Right lobe of liver (tissue), 6 donors: ENCODE results near the gene NCKAP5. TPM values are rescaled to one million over a fixed set of nuclear protein-coding genes. Genes with fewer than 3 reads are reported as not detected.

ENCODE experiments used
- ATAC-seq, 4 donors: fragments of 200-7000 bp; cut with Tn5 transposase; one replicate each; pipeline ENCODE4 v1.9.1; 2020; ENCODE audit warnings: mild to moderate bottlenecking in 4 of 4, moderate library complexity in 4 of 4
- DNase-seq, 3 donors: peaks; one replicate each; pipeline ENCODE4 v3.0.0-alpha.2; 2020
- H3K27ac ChIP-seq, 3 donors: fragments of 200-600 bp; one replicate each; pipeline ENCODE4 v1.8.0; 2022
- H3K27me3 ChIP-seq, 2 donors: fragments of 200-600 bp; one replicate each; pipeline ENCODE4 v1.8.0; 2022
- H3K36me3 ChIP-seq, 4 donors: fragments of 200-600 bp; sonication (generic) in 1 of 4; one replicate each; pipeline versions ENCODE4 v1.5.1 to v1.8.0; 2017 to 2022; ENCODE audit warnings: control low read depth in 1 of 4
- H3K4me1 ChIP-seq, 4 donors: fragments of 200-600 bp; sonication (generic) in 1 of 4; one replicate each; pipeline versions ENCODE4 v1.5.1 to v1.8.0; 2017 to 2022; ENCODE audit warnings: control low read depth in 1 of 4
- H3K4me3 ChIP-seq, 3 donors: fragments of 200-600 bp; one replicate each; pipeline ENCODE4 v1.8.0; 2022
- H3K9me3 ChIP-seq, 4 donors: fragments of 200-600 bp; sonication (generic) in 1 of 4; one replicate each; pipeline versions ENCODE4 v1.5.1 to v1.8.0; 2017 to 2022; ENCODE audit warnings: control low read depth in 1 of 4
- POLR2A ChIP-seq: fragments of 450-650 bp; IDR thresholded peaks from one replicate; pipeline ENCODE4 v1.6.1; 2017; ENCODE audit warnings: antibody characterized with exemption, mild to moderate bottlenecking
- WGBS: methylation state at CpG from one replicate; pipeline ENCODE4 v1.1.6; 2018; ENCODE audit warnings: low coverage, low lambda C conversion rate; ENCODE audit not compliant: insufficient coverage; ENCODE audit errors: missing lambda C conversion rate; 5-methylcytosine and 5-hydroxymethylcytosine counted together
- intact Hi-C, 2 donors: fragments of 100-400 bp; cut with DNase I; formaldehyde crosslinking; loops; one replicate each; pipeline versions ENCODE4 v1.11.2 to v1.14.1; 2022
- total RNA-seq, 6 experiments: library from RNA; depleted of rRNA in 2 of 6; stranded (reverse); fragments of >200 nt in 2 of 6; fragmentation: NEBNext Ultra II Directional in 3 of 6; extraction: Animal tissue kit (Norgen Biotek cat#: 25700) in 3 of 6; gene quantifications; one replicate each; pipeline versions ENCODE4 v1.1.0 to v1.2.4, GENCODE V29; 2016 to 2023
- TF ChIP-seq, protein P1 (sequence below), 4 donors: fragments of 200-600 bp in 3 of 4; fragments of 450-650 bp in 1 of 4; IDR thresholded peaks; one replicate each; pipeline versions ENCODE4 v1.5.1 to v1.8.0; 2016 to 2022; ENCODE audit warnings: antibody characterized with exemption in 4 of 4, mild to moderate bottlenecking in 2 of 4
- donor health status: DM: no; HTN: yes; CAD: no.
- donor health status: DM: no; HTN: no; CAD: no.
- donor health status: DM: no; HTN: no; CAD: no.
- donor health status: DM: no; HTN: yes; CAD: no.
- donor health status: DM: no; HTN: yes; CAD: no.

The NCKAP5 gene
- total RNA-seq, 6 experiments from 2014 or later, result 3.6 to 11.7 (median 6.9) TPM

GRCh38 chr2:133504566-133505505, 63.4 kb downstream of the NCKAP5 start:
- intact Hi-C loops, result no loop called here
- peak; percentile 24 to 69 (median 56) for ATAC-seq
- WGBS, result 57% methylated on average over 4 of the region's 4 CpGs

GRCh38 chr2:133503927-133504326, 64.3 kb downstream of the NCKAP5 start:
- 86% methylated on average over 1 of the region's 1 CpG for WGBS
- no peak for TF ChIP-seq POLR2A
- TF ChIP-seq, protein P1, sequence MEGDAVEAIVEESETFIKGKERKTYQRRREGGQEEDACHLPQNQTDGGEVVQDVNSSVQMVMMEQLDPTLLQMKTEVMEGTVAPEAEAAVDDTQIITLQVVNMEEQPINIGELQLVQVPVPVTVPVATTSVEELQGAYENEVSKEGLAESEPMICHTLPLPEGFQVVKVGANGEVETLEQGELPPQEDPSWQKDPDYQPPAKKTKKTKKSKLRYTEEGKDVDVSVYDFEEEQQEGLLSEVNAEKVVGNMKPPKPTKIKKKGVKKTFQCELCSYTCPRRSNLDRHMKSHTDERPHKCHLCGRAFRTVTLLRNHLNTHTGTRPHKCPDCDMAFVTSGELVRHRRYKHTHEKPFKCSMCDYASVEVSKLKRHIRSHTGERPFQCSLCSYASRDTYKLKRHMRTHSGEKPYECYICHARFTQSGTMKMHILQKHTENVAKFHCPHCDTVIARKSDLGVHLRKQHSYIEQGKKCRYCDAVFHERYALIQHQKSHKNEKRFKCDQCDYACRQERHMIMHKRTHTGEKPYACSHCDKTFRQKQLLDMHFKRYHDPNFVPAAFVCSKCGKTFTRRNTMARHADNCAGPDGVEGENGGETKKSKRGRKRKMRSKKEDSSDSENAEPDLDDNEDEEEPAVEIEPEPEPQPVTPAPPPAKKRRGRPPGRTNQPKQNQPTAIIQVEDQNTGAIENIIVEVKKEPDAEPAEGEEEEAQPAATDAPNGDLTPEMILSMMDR (IDR thresholded peaks at IDR 0.05), result no peak
- H3K36me3 ChIP-seq, result no peaks in the 10 kb centered on the region
- DNase-seq (no peak), ATAC-seq (no peak)
- H3K27me3 ChIP-seq, result no peaks in the 10 kb centered on the region
- intact Hi-C loops, result no loop called here
- H3K9me3 ChIP-seq, result no peaks in the 10 kb centered on the region
- peaks cover 0 to 25% (median 2%) of the 10 kb centered on the region in 4 donors for H3K4me1 ChIP-seq
- H3K4me3 ChIP-seq, result no peak overlapping the region
- peak overlapping the region in 2 of 3 donors; percentile 64 to 82 for H3K27ac ChIP-seq

More at GRCh38 chr2:133504566-133505505, 63.4 kb downstream of the NCKAP5 start:
- H3K9me3 ChIP-seq, result no peaks in the 10 kb centered on the region
- TF ChIP-seq POLR2A, result no peak
- TF ChIP-seq, protein P1 (IDR thresholded peaks at IDR 0.05), result no peak
- H3K4me3 ChIP-seq, result no peak overlapping the region
- peak overlapping the region in 1 of 3 donors; percentile 20 for H3K27ac ChIP-seq
- peaks cover 0 to 25% (median 2%) of the 10 kb centered on the region in 4 donors for H3K4me1 ChIP-seq
- DNase-seq, result peak; percentile 52 to 70 (median 67)
- no peaks in the 10 kb centered on the region for H3K36me3 ChIP-seq
- no peaks in the 10 kb centered on the region for H3K27me3 ChIP-seq

DNA sequence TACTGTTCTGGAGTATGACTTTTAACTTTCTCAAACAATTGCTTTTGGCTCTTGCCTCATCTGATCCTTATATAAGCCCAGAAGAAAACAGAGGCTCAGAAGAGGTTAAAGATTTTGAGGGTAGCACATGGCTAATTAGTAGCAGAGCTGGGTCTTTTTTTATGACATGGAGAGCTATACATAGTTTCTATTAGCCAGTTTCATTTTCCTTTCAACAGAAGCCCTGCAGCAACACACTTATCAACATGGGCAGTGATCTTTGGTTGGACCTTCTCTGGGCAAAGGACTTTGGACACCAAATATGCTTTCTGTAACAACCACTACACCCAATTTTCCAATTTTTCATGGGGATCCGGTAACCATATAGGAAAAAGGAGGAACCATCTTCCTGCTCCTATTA, 64.9 kb downstream of the NCKAP5 start:
- peaks cover 0 to 25% (median 2%) of the 10 kb centered on the region in 4 donors for H3K4me1 ChIP-seq

DNA sequence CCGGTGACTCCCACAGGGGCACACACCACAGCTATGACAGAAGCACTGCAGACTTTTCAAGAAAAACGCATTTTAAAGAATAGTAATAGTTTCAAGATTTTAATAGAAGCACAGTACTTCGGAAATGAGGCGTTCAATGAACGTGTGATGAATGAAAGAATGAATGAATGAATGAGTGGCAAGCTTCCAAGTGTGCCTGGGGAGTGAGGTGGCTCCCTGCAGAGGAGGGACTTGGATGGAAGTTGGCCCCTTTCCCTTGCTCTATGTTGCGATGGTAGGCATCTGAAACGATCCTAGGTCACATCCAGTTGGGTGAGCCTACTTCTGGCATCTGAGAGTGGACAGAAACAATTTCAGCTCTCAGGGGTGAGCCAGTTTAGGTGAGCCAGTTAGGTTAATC, 65.6 kb downstream of the NCKAP5 start:
- Histone ChIP-seq H3K9me3 (no peaks in the 10 kb centered on the region), H3K27me3 (no peaks in the 10 kb centered on the region), H3K27ac (peak overlapping the region; percentile 61 to 82 (median 64)), H3K4me1 (peaks cover 0 to 25% (median 2%) of the 10 kb centered on the region in 4 donors), H3K4me3 (no peak overlapping the region), H3K36me3 (no peaks in the 10 kb centered on the region)
- no peak for DNase-seq
- intact Hi-C loops, result no loop called here
- no peak for ATAC-seq
- WGBS, result 82% methylated on average over 7 of the region's 7 CpGs
- no peak for TF ChIP-seq POLR2A
- TF ChIP-seq, protein P1 (IDR thresholded peaks at IDR 0.05), result no peak

More for the DNA sequence above, 64.9 kb downstream of the NCKAP5 start:
- no peaks in the 10 kb centered on the region for H3K27me3 ChIP-seq
- H3K4me3 ChIP-seq, result no peak overlapping the region
- WGBS, result 33% methylated on average over 1 of the region's 1 CpG
- DNase-seq (peak in 1 of 3 donors; percentile 47), ATAC-seq (peak; percentile 86 to 92 (median 88))
- no peaks in the 10 kb centered on the region for H3K9me3 ChIP-seq
- intact Hi-C loops, result no loop called here
- no peaks in the 10 kb centered on the region for H3K36me3 ChIP-seq
- no peak for TF ChIP-seq POLR2A
- TF ChIP-seq, protein P1 (IDR thresholded peaks at IDR 0.05), result no peak
- H3K27ac ChIP-seq, result peak overlapping the region; percentile 61 to 82 (median 64)
